H1 (cell line): ENCODE results near the gene LENG9. TPM values are rescaled to one million over a fixed set of nuclear protein-coding genes. Genes with fewer than 3 reads are reported as not detected.

ENCODE experiments used
- CTCF ChIA-PET: fragments of 300-600 bp; sonication (Branson Sonifier 250); formaldehyde crosslinking; loops from one replicate; lab custom pipeline; 2021; ENCODE audit not compliant: partially characterized antibody; lab: Charles Lee
- POLR2A ChIA-PET: fragments of 300-600 bp; sonication (Branson Sonifier 250); formaldehyde crosslinking; loops from one replicate; lab custom pipeline; 2021; ENCODE audit warnings: inconsistent platforms; ENCODE audit not compliant: partially characterized antibody; lab: Charles Lee
- DNase-seq, 2 experiments: peaks; one replicate each; pipeline versions ENCODE4 v3.0.0 to v3.0.0-alpha.2; 2010 to 2022; ENCODE audit warnings: low spot score in 2 of 2, low read depth in 1 of 2, mixed read lengths in 1 of 2
- FAIRE-seq: peaks from 2 replicates; lab custom pipeline; 2011; peaks lifted over from hg19 to GRCh38; lab: Jason Lieb, UNC
- H2AFZ ChIP-seq: 2 replicates; pipeline ENCODE4 v1.8.1; 2012; ENCODE audit warnings: low read length, inconsistent platforms
- H2AK5ac ChIP-seq: 2 replicates; pipeline ENCODE4 v1.6.1; 2013; ENCODE audit warnings: low read depth, low read length
- H2BK120ac ChIP-seq: replicated peaks from 2 replicates; pipeline ENCODE3; 2013; ENCODE audit warnings: low read depth, low read length, inconsistent platforms
- H2BK12ac ChIP-seq: 2 replicates; pipeline ENCODE4 v1.6.1; 2013; ENCODE audit warnings: low read depth, low read length
- H2BK15ac ChIP-seq: 2 replicates; pipeline ENCODE4 v1.6.1; 2013; ENCODE audit warnings: low read length
- H2BK20ac ChIP-seq: 2 replicates; pipeline ENCODE4 v1.6.1; 2013; ENCODE audit warnings: low read length
- H2BK5ac ChIP-seq: 2 replicates; pipeline ENCODE4 v1.6.1; 2013; ENCODE audit warnings: low read depth, low read length
- H3K14ac ChIP-seq: 2 replicates; pipeline ENCODE4 v1.6.1; 2013; ENCODE audit warnings: inconsistent platforms; ENCODE audit not compliant: insufficient read length
- H3K18ac ChIP-seq: 2 replicates; pipeline ENCODE4 v1.6.1; 2013; ENCODE audit warnings: low read length; ENCODE audit errors: extremely low read depth
- H3K23ac ChIP-seq: 2 replicates; pipeline ENCODE4 v1.6.1; 2013; ENCODE audit warnings: inconsistent platforms; ENCODE audit not compliant: insufficient read length
- H3K23me2 ChIP-seq: 2 replicates; pipeline ENCODE4 v1.6.1; 2013; ENCODE audit warnings: low read depth, low read length
- H3K27ac ChIP-seq: 2 replicates; pipeline ENCODE4 v1.6.1; 2011; ENCODE audit warnings: low read depth, low read length, inconsistent platforms
- H3K27me3 ChIP-seq, 4 experiments: replicated peaks in 1 of 4; 1 replicate in 1 of 4; 2 replicates in 3 of 4; pipeline versions ENCODE4 v1.6.1 to v1.8.1; 2011 to 2013; ENCODE audit warnings: low read length in 3 of 4, mild to moderate bottlenecking in 3 of 4, inconsistent platforms in 2 of 4, mixed read lengths in 2 of 4, moderate library complexity in 1 of 4; ENCODE audit not compliant: control insufficient read depth in 3 of 4, insufficient read depth in 3 of 4; ENCODE audit errors: extremely low read depth in 1 of 4
- H3K36me3 ChIP-seq, 4 experiments: 2 replicates each; pipeline versions ENCODE4 v1.6.1 to v1.8.1; 2011 to 2013; ENCODE audit warnings: mild to moderate bottlenecking in 4 of 4, low read length in 3 of 4, moderate library complexity in 2 of 4, control low read depth in 1 of 4, inconsistent platforms in 1 of 4; ENCODE audit not compliant: insufficient read depth in 4 of 4, control insufficient read depth in 2 of 4
- H3K4ac ChIP-seq: replicated peaks from 2 replicates; pipeline ENCODE3; 2013; ENCODE audit warnings: low read length, low read depth, mixed read lengths, inconsistent platforms; ENCODE audit not compliant: insufficient read length
- H3K4me1 ChIP-seq, 4 experiments: replicated peaks in 1 of 4; 1 replicate in 1 of 4; 2 replicates in 3 of 4; pipeline versions ENCODE4 v1.6.1 to v1.8.1; 2011 to 2013; ENCODE audit warnings: low read length in 3 of 4, inconsistent platforms in 2 of 4, mixed read lengths in 1 of 4; ENCODE audit not compliant: insufficient read depth in 4 of 4, control insufficient read depth in 3 of 4
- H3K4me2 ChIP-seq, 2 experiments: 2 replicates each; pipeline versions ENCODE4 v1.6.1 to v1.8.1; 2011 to 2013; ENCODE audit warnings: low read depth in 2 of 2, low read length in 2 of 2, control low read depth in 1 of 2, inconsistent platforms in 1 of 2, mild to moderate bottlenecking in 1 of 2; ENCODE audit not compliant: insufficient read depth in 1 of 2
- H3K4me3 ChIP-seq, 4 experiments: fragments of 200-600, 300-600 bp in 1 of 4; sonication (generic), shearing (Covaris generic), sonication (Bioruptor Twin) in 1 of 4; 2 replicates each; pipeline versions ENCODE4 v1.5.1 to v1.8.1; 2011 to 2016; ENCODE audit warnings: low read length in 4 of 4, low read depth in 3 of 4, control low read depth in 2 of 4, inconsistent platforms in 2 of 4, mild to moderate bottlenecking in 2 of 4, mixed read lengths in 1 of 4, moderate library complexity in 1 of 4; ENCODE audit not compliant: insufficient read depth in 2 of 4; ENCODE audit errors: extremely low read depth in 1 of 4
- H3K56ac ChIP-seq: replicated peaks from 2 replicates; pipeline ENCODE3; 2013; ENCODE audit warnings: low read depth, mild to moderate bottlenecking, mixed read lengths, low read length, inconsistent platforms; ENCODE audit not compliant: insufficient read length
- H3K79me1 ChIP-seq: 2 replicates; pipeline ENCODE4 v1.6.1; 2013; ENCODE audit warnings: low read depth, low read length, control low read depth
- H3K79me2 ChIP-seq, 2 experiments: 2 replicates each; pipeline versions ENCODE4 v1.6.1 to v1.8.1; 2012 to 2013; ENCODE audit warnings: low read length in 2 of 2, mild to moderate bottlenecking in 2 of 2, inconsistent platforms in 1 of 2; ENCODE audit not compliant: insufficient read depth in 2 of 2, control insufficient read depth in 1 of 2
- H3K9ac ChIP-seq, 4 experiments: replicated peaks in 1 of 4; 1 replicate in 1 of 4; 2 replicates in 3 of 4; pipeline versions ENCODE4 v1.6.1 to v1.8.1; 2011 to 2013; ENCODE audit warnings: low read depth in 3 of 4, low read length in 3 of 4, control low read depth in 2 of 4, mild to moderate bottlenecking in 2 of 4, moderate library complexity in 2 of 4, inconsistent platforms in 1 of 4; ENCODE audit errors: extremely low read depth in 1 of 4
- H3K9me3 ChIP-seq, 2 experiments: 2 replicates each; pipeline versions ENCODE4 v1.6.1 to v1.8.1; 2012 to 2013; ENCODE audit warnings: mild to moderate bottlenecking in 2 of 2, moderate library complexity in 2 of 2, control low read depth in 1 of 2, inconsistent platforms in 1 of 2, low read depth in 1 of 2, low read length in 1 of 2, mixed read lengths in 1 of 2; ENCODE audit not compliant: insufficient read depth in 2 of 2
- H4K20me1 ChIP-seq, 2 experiments: replicated peaks in 1 of 2; 2 replicates each; pipeline versions ENCODE3 to v1.8.1; 2011 to 2013; ENCODE audit warnings: inconsistent platforms in 2 of 2, low read length in 2 of 2, mild to moderate bottlenecking in 1 of 2; ENCODE audit not compliant: insufficient read depth in 2 of 2, control insufficient read depth in 1 of 2
- H4K5ac ChIP-seq: 2 replicates; pipeline ENCODE4 v1.6.1; 2013; ENCODE audit warnings: low read length, low read depth, mixed read lengths, inconsistent platforms; ENCODE audit not compliant: insufficient read length
- H4K8ac ChIP-seq: 2 replicates; pipeline ENCODE4 v1.8.0; 2013; ENCODE audit warnings: mild to moderate bottlenecking, moderate library complexity, low read length, inconsistent platforms; ENCODE audit not compliant: insufficient read depth; ENCODE audit errors: extremely low read depth
- H4K91ac ChIP-seq: replicated peaks from 2 replicates; pipeline ENCODE3; 2013; ENCODE audit warnings: low read length, mixed read lengths, inconsistent platforms; ENCODE audit not compliant: insufficient read length
- ASH2L ChIP-seq: fragments of 200-600, 300-600 bp; sonication (generic); IDR thresholded peaks from one replicate; pipeline ENCODE4 v1.7.1; 2017; ENCODE audit warnings: low read length
- BACH1 ChIP-seq: IDR thresholded peaks from 2 replicates; pipeline ENCODE4 v1.6.1; 2012; ENCODE audit warnings: low read length, improper control_type of control experiment
- BRCA1 ChIP-seq: IDR thresholded peaks from 2 replicates; pipeline ENCODE4 v1.6.1; 2012; ENCODE audit warnings: low read depth, low read length, improper control_type of control experiment
- GABPA ChIP-seq: IDR thresholded peaks from 2 replicates; pipeline ENCODE4 v1.6.1; 2011; ENCODE audit warnings: mild to moderate bottlenecking, low read length, moderate library complexity, borderline replicate concordance; ENCODE audit not compliant: insufficient read depth
- HDAC6 ChIP-seq: IDR thresholded peaks from one replicate; pipeline ENCODE4 v1.7.1; 2012; ENCODE audit warnings: low read depth, mild to moderate bottlenecking, inconsistent platforms, low read length, moderate library complexity
- KDM1A ChIP-seq: fragments of 200-600, 300-600 bp; sonication (generic); IDR thresholded peaks from 2 replicates; pipeline ENCODE4 v1.7.1; 2016; ENCODE audit warnings: mild to moderate bottlenecking, low read length, borderline replicate concordance
- KDM4A ChIP-seq: IDR thresholded peaks from one replicate; pipeline ENCODE4 v1.7.1; 2012; ENCODE audit warnings: low read depth, mild to moderate bottlenecking, moderate library complexity, low read length, inconsistent platforms; ENCODE audit not compliant: severe bottlenecking
- NANOG ChIP-seq: IDR thresholded peaks from 2 replicates; pipeline ENCODE4 v1.6.1; 2011; ENCODE audit warnings: low read length, low read depth, mild to moderate bottlenecking, inconsistent platforms; ENCODE audit not compliant: insufficient read depth, poor library complexity, severe bottlenecking
- POLR2A ChIP-seq, 2 experiments: IDR thresholded peaks; 1 replicate in 1 of 2; 2 replicates in 1 of 2; pipeline ENCODE4 v1.6.1; 2011; ENCODE audit warnings: low read depth in 2 of 2, low read length in 2 of 2, mild to moderate bottlenecking in 2 of 2; ENCODE audit errors: control extremely low read depth in 1 of 2
- RBBP5 ChIP-seq: IDR thresholded peaks from 2 replicates; pipeline ENCODE4 v1.7.1; 2012; ENCODE audit warnings: low read depth, mild to moderate bottlenecking, inconsistent platforms, low read length, moderate library complexity, borderline replicate concordance
- SP4 ChIP-seq: IDR thresholded peaks from 2 replicates; pipeline ENCODE4 v1.6.1; 2012; ENCODE audit warnings: low read length, inconsistent platforms
- SUZ12 ChIP-seq: fragments of 200-600 bp; sonication (generic); IDR thresholded peaks from 2 replicates; pipeline ENCODE4 v1.6.1; 2012; ENCODE audit warnings: mild to moderate bottlenecking, inconsistent platforms, low read length, moderate library complexity, mixed read lengths
- TAF1 ChIP-seq: IDR thresholded peaks from 2 replicates; pipeline ENCODE4 v1.6.1; 2011; ENCODE audit warnings: mild to moderate bottlenecking, low read depth, low read length
- TAF7 ChIP-seq: optimal IDR thresholded peaks from 2 replicates; pipeline ENCODE3; 2011; ENCODE audit warnings: low read depth, mild to moderate bottlenecking, inconsistent platforms, low read length, moderate library complexity, borderline replicate concordance
- TCF12 ChIP-seq: IDR thresholded peaks from 2 replicates; pipeline ENCODE4 v1.6.1; 2011; ENCODE audit warnings: low read depth, mild to moderate bottlenecking, low read length
- WGBS, 2 experiments: shearing (Covaris generic) in 1 of 2; methylation state at CpG; one replicate each; pipeline versions ENCODE4 v1.1.6 to v1.1.7; 2013 to 2015; ENCODE audit warnings: low lambda C conversion rate in 2 of 2, mixed read lengths in 2 of 2, inconsistent platforms in 1 of 2, low coverage in 1 of 2, missing lambda C conversion rate in 1 of 2; ENCODE audit not compliant: insufficient replicate concordance in 2 of 2, insufficient coverage in 1 of 2, insufficient read length in 1 of 2; ENCODE audit errors: extremely low coverage in 1 of 2, missing lambda C conversion rate in 1 of 2; 5-methylcytosine and 5-hydroxymethylcytosine counted together
- polyA plus RNA-seq, 7 experiments: library from polyadenylated mRNA; depleted of rRNA in 3 of 7; stranded (reverse) in 5 of 7; unstranded in 2 of 7; fragments of >200 nt in 5 of 7; fragments of 200-250 nt in 2 of 7; gene quantifications; 1 replicate in 5 of 7; 2 replicates in 1 of 7; 4 replicates in 1 of 7; pipeline versions ENCODE4 v1.2.1 to v1.2.3, GENCODE V29; 2011 to 2013; ENCODE audit warnings: missing spikeins in 2 of 7, mixed read lengths in 2 of 7
- total RNA-seq: library from RNA; stranded (reverse); fragmentation: NEBNext Ultra II Directional; extraction: Animal tissue kit (Norgen Biotek cat#: 25700); gene quantifications from 2 replicates; pipeline ENCODE4 v1.2.1, GENCODE V29; 2021

LENG9 gene
- total and polyA plus RNA-seq, 2 of the 8 experiments (the other 6 are each of a cell fraction or from before 2014, with no cell fraction given): 1.6 to 3.9 TPM

DNA sequence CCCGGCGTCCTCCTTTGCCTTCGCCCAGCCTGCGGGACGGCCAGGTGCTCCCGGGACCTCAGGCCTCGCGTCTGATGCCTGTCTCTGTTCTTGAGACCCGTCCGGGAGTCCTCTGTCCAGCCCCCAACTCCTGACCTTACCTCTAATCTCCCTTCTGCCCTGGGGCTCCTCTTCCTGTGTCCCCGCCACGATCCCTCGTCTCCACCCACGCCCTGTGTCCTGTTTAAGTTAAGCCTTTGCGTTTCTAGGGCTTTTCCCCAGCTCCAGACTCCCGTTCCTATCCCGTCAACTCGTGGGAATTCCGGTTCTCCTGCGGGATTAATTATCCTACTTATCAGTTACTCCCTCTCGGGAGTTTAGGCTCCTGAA is 13.9 kb downstream of the LENG9 start:
- Histone ChIP-seq H3K36me3 (peaks cover 30 to 41% (median 35%) of the 10 kb centered on the region in 4 experiments), H2AFZ (no peak overlapping the region), H3K4me2 (peak overlapping the region; percentile 95 to 99), H3K27ac (peak overlapping the region; percentile 89; the same call in 1 of the 2 replicates), H3K79me2 (peaks cover 16 to 56% of the 10 kb centered on the region in 2 experiments), H3K56ac (peak overlapping the region; percentile 9), H3K18ac (no peak overlapping the region), H3K9ac (peak overlapping the region; percentile 81 to 89 (median 88)), H3K79me1 (peaks cover 18% of the 10 kb centered on the region), H2BK15ac (no peak overlapping the region), H3K14ac (no peak overlapping the region), H4K8ac (no peak overlapping the region), H2BK120ac (no peak overlapping the region), H4K91ac (peak overlapping the region; percentile 87), H4K20me1 (peaks cover 12 to 39% of the 10 kb centered on the region in 2 experiments), H3K9me3 (no peaks in the 10 kb centered on the region), H3K4me3 (peak overlapping the region; percentile 61 to 90 (median 84)), H3K4me1 (peaks cover 0 to 2% (median under 1%) of the 10 kb centered on the region in 4 experiments; a peak in 5 of 7 replicates), H2BK20ac (no peak overlapping the region), H2AK5ac (no peak overlapping the region), H3K23me2 (peaks cover 6% of the 10 kb centered on the region; the same call in 1 of the 2 replicates), H3K4ac (no peak overlapping the region), H4K5ac (peak overlapping the region; percentile 1), H3K23ac (no peak overlapping the region), H2BK5ac (peak overlapping the region; percentile 44; the same call in 1 of the 2 replicates), H2BK12ac (no peak overlapping the region), H3K27me3 (no peaks in the 10 kb centered on the region)
- ChIA-PET CTCF (interaction anchor here (0.6 to 2.5 kb wide), 2 partner anchors 34 to 286 kb away, joined by 3 to 9 read pairs; partner anchors contain the start of gene TTYH1), POLR2A (interaction anchor here (1.5 to 10.3 kb wide), 5 partner anchors 10 to 51 kb away, joined by 4 to 129 read pairs (median 12); partner anchors contain the start of gene LENG9)
- DNase-seq: no peak
- no peak for FAIRE-seq
- WGBS, 2 experiments: 9% methylated on average over 11 of the region's 21 CpGs; no CpG with 5 or more reads in 1 of the 2 experiments
- no peak for TF ChIP-seq KDM1A
- no peak for TF ChIP-seq TAF7
- no peak for TF ChIP-seq HDAC6
- TF ChIP-seq SUZ12: no peak
- TF ChIP-seq ASH2L: no peak
- no peak for TF ChIP-seq NANOG
- no peak for TF ChIP-seq KDM4A
- TF ChIP-seq BRCA1: no peak
- no peak for TF ChIP-seq SP4
- no peak for TF ChIP-seq BACH1
- no peak for TF ChIP-seq TAF1
- TF ChIP-seq TCF12: no peak
- TF ChIP-seq GABPA: no peak
- no peak for TF ChIP-seq RBBP5
- TF ChIP-seq POLR2A (IDR thresholded peaks at IDR 0.05; ENCODE audit: control extremely low read depth in 1 of 2, low read depth in 2 of 2, low read length in 2 of 2): no peak
